Measurements from ENCODE around the gene HNF1A.

HNF1A gene

DNA sequence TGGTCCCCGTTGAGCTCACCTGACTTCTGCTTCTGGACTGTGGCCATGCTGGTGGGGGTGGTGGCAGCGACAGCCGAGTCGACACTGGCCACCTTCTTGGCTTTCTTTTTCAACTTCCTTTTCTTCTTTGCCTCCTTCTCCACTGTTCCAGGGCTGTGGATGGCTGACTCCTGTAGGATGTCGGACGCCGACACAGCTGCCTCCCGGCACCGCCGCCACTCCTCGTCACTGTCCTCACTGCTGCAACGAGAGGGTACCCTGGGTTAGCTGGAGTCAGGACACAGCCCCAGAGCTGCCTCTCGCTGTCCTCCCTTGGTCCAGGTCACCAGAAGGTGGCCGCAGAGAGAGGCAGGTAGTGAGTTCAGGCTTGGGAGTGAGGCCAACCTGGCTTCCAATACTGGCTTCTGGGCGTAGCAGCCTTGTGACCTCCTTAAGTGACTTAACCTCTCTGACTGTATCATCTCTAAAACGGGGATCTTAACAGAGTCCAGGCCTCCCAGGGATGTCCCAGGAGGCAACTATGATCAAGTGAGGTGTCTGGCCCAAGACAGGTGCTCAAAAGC, 26.0 kb downstream of the HNF1A start:
- H4K20me1 ChIP-seq (ENCODE audit: insufficient read depth, low read length, poor library complexity, severe bottlenecking): no peaks in the 10 kb centered on the region
- H3K9ac ChIP-seq (ENCODE audit: low read depth, low read length, poor library complexity, severe bottlenecking): no peak overlapping the region
- H3K4me1 ChIP-seq (ENCODE audit: insufficient read depth, low read length, poor library complexity, severe bottlenecking): peaks cover 36% of the 10 kb centered on the region
- H3K4me3 ChIP-seq (ENCODE audit: low read length, poor library complexity, severe bottlenecking): no peak overlapping the region
- no peaks in the 10 kb centered on the region for H3K9me2 ChIP-seq (replicated peaks; ENCODE audit: low read depth, low read length)
- H3K36me3 ChIP-seq (ENCODE audit: insufficient read depth, low read length): peaks cover 4% of the 10 kb centered on the region; the same call in 1 of the 2 replicates
- H3K27me3 ChIP-seq (ENCODE audit: insufficient read depth, low read length, poor library complexity, severe bottlenecking): no peaks in the 10 kb centered on the region
- no peaks in the 10 kb centered on the region for H3F3A ChIP-seq (ENCODE audit: low read depth)
- TF ChIP-seq EZH2phosphoT487 (IDR thresholded peaks at IDR 0.05; ENCODE audit: borderline replicate concordance): no peak
- TF ChIP-seq, protein P1, sequence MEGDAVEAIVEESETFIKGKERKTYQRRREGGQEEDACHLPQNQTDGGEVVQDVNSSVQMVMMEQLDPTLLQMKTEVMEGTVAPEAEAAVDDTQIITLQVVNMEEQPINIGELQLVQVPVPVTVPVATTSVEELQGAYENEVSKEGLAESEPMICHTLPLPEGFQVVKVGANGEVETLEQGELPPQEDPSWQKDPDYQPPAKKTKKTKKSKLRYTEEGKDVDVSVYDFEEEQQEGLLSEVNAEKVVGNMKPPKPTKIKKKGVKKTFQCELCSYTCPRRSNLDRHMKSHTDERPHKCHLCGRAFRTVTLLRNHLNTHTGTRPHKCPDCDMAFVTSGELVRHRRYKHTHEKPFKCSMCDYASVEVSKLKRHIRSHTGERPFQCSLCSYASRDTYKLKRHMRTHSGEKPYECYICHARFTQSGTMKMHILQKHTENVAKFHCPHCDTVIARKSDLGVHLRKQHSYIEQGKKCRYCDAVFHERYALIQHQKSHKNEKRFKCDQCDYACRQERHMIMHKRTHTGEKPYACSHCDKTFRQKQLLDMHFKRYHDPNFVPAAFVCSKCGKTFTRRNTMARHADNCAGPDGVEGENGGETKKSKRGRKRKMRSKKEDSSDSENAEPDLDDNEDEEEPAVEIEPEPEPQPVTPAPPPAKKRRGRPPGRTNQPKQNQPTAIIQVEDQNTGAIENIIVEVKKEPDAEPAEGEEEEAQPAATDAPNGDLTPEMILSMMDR (conservative IDR thresholded peaks at IDR 0.05; ENCODE audit: low read length): no peak
- H3K9me3 ChIP-seq (ENCODE audit: insufficient read depth, low read depth, low read length): no peaks in the 10 kb centered on the region
- no peaks in the 10 kb centered on the region for H3K79me2 ChIP-seq (ENCODE audit: insufficient read depth, low read length)
- no peak overlapping the region for H3K4me2 ChIP-seq (ENCODE audit: low read depth, low read length, poor library complexity, severe bottlenecking)
- no peak overlapping the region for H2AFZ ChIP-seq (ENCODE audit: low read length)

DNA sequence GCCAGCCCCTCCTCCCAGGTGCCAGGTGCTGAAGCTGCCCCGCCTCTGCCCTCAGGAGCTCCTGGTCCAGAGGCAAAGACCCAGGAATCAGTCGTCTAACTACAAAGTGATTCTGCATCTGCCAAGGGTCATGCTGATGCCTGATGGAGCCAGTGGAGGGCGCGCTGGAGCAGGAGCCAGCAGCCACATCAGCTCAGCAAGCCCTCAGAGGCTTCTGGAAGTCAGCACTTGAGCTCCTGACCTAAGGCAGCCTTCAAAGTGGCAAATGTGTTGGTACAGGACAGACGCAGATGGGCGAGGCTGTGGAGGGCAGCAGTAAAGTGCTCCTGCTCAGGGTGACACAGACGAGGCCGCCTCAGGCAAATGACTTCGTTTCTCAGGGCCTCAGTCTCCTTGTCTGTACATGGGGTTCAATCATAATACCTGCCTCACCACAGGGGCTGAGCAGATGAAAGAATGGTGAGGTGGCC, 27.0 kb downstream of the HNF1A start:
- TF ChIP-seq, protein P1 (conservative IDR thresholded peaks at IDR 0.05; ENCODE audit: low read length): peak; percentile 78
- TF ChIP-seq EZH2phosphoT487 (IDR thresholded peaks at IDR 0.05; ENCODE audit: borderline replicate concordance): no peak
- Histone ChIP-seq H3K9me2 (replicated peaks; ENCODE audit: low read depth, low read length) (no peaks in the 10 kb centered on the region), H3K9ac (ENCODE audit: low read depth, low read length, poor library complexity, severe bottlenecking) (no peak overlapping the region), H3K4me2 (ENCODE audit: low read depth, low read length, poor library complexity, severe bottlenecking) (no peak overlapping the region), H3K4me3 (ENCODE audit: low read length, poor library complexity, severe bottlenecking) (no peak overlapping the region), H3K27me3 (ENCODE audit: insufficient read depth, low read length, poor library complexity, severe bottlenecking) (no peaks in the 10 kb centered on the region), H3K4me1 (ENCODE audit: insufficient read depth, low read length, poor library complexity, severe bottlenecking) (peaks cover 30% of the 10 kb centered on the region), H3F3A (ENCODE audit: low read depth) (no peaks in the 10 kb centered on the region), H2AFZ (ENCODE audit: low read length) (no peak overlapping the region), H3K79me2 (ENCODE audit: insufficient read depth, low read length) (no peaks in the 10 kb centered on the region), H3K9me3 (ENCODE audit: insufficient read depth, low read depth, low read length) (no peaks in the 10 kb centered on the region), H4K20me1 (ENCODE audit: insufficient read depth, low read length, poor library complexity, severe bottlenecking) (no peaks in the 10 kb centered on the region), H3K36me3 (ENCODE audit: insufficient read depth, low read length) (peaks cover 8% of the 10 kb centered on the region; the same call in 1 of the 2 replicates)

DNA sequence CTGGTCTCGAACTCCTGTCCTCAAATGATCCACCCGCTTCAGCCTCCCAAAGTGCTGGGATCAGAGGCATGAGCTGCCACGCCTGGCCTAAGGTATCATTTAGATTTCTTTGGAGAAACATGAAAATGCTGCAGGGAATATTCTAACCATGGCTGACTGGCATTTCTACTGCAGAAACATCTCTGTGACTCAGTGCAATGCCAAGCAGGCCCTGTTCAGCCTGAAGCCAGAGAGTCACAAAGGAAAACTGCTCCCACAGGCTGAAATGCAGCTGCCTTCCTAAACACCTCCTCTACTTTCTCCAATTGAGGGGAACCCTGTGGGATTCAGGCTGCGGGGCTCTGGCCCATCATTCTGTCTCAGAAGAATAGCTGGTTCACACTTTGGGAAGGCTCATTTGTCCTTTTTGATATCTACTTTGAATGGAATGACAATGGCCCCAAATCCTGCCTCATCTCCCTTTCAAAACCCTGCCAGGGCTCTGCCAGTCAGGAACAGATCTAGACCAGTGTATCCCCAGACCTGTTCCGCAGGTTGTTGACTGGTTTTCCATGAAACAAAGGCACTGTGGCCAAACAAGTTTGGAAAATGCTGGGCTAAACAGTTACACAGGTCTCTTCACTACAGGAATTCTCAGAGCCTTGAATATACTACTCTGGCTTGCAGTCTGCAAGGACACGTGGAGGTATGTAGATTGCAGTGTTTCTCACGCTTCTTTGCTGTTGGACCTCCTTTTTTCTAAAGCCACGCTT, 30.2 kb downstream of the HNF1A start:
- no peaks in the 10 kb centered on the region; the same call in 1 of the 2 replicates for H3K79me2 ChIP-seq (ENCODE audit: insufficient read depth, low read length)
- peaks cover 7% of the 10 kb centered on the region; the same call in 1 of the 2 replicates for H3K36me3 ChIP-seq (ENCODE audit: insufficient read depth, low read length)
- peaks cover 13% of the 10 kb centered on the region for H3K4me1 ChIP-seq (ENCODE audit: insufficient read depth, low read length, poor library complexity, severe bottlenecking)
- H3K4me2 ChIP-seq (ENCODE audit: low read depth, low read length, poor library complexity, severe bottlenecking): no peak overlapping the region
- no peaks in the 10 kb centered on the region for H3F3A ChIP-seq (ENCODE audit: low read depth)
- no peaks in the 10 kb centered on the region for H4K20me1 ChIP-seq (ENCODE audit: insufficient read depth, low read length, poor library complexity, severe bottlenecking)
- H3K9me3 ChIP-seq (ENCODE audit: insufficient read depth, low read depth, low read length): no peaks in the 10 kb centered on the region
- no peak overlapping the region for H3K4me3 ChIP-seq (ENCODE audit: low read length, poor library complexity, severe bottlenecking)
- no peak overlapping the region for H2AFZ ChIP-seq (ENCODE audit: low read length)
- H3K9me2 ChIP-seq (replicated peaks; ENCODE audit: low read depth, low read length): no peaks in the 10 kb centered on the region
- H3K27me3 ChIP-seq (ENCODE audit: insufficient read depth, low read length, poor library complexity, severe bottlenecking): no peaks in the 10 kb centered on the region
- H3K9ac ChIP-seq (ENCODE audit: low read depth, low read length, poor library complexity, severe bottlenecking): no peak overlapping the region
- no peak for TF ChIP-seq EZH2phosphoT487 (IDR thresholded peaks at IDR 0.05; ENCODE audit: borderline replicate concordance)
- TF ChIP-seq, protein P1 (conservative IDR thresholded peaks at IDR 0.05; ENCODE audit: low read length): no peak
